K562 treated with DMSO at 1 percent for 4 hours (cell line): ENCODE data around the gene SPATA4. TPM values are rescaled to one million over a fixed set of nuclear protein-coding genes. Genes with fewer than 3 reads are reported as not detected.

ENCODE experiments used
- total RNA-seq: library from RNA; unstranded; fragments of 300-600 nt; gene quantifications from 2 replicates; pipeline ENCODE4 v1.2.3, GENCODE V29; 2022; ENCODE audit not compliant: insufficient read depth

Gene SPATA4
- not detected in 2 replicates for total RNA-seq

GRCh38 chr4:176195184-176195978 lies at the start of gene SPATA4:
Gene SPATA4, minus strand, starts transcription at chr4:176195585. Its CDS starts 23 bp downstream, at chr4:176195562.

Other genes starting within 250 kb of the SPATA4 start
- gene WDR17, start 129.7 kb downstream of the SPATA4 start, total RNA-seq = not detected in 2 replicates
- gene ASB5, start 73.6 kb upstream of the SPATA4 start, total RNA-seq = not detected in 2 replicates
- gene SPCS3, start 124.4 kb upstream of the SPATA4 start, total RNA-seq = 64.6 and 69.8 TPM in 2 replicates